Eye (tissue), 1 donor: ENCODE data around the gene ECHS1.

ENCODE experiments used
- DNase-seq: peaks from one replicate; pipeline ENCODE4 v3.0.0-alpha.2; 2015

The ECHS1 gene

DNA sequence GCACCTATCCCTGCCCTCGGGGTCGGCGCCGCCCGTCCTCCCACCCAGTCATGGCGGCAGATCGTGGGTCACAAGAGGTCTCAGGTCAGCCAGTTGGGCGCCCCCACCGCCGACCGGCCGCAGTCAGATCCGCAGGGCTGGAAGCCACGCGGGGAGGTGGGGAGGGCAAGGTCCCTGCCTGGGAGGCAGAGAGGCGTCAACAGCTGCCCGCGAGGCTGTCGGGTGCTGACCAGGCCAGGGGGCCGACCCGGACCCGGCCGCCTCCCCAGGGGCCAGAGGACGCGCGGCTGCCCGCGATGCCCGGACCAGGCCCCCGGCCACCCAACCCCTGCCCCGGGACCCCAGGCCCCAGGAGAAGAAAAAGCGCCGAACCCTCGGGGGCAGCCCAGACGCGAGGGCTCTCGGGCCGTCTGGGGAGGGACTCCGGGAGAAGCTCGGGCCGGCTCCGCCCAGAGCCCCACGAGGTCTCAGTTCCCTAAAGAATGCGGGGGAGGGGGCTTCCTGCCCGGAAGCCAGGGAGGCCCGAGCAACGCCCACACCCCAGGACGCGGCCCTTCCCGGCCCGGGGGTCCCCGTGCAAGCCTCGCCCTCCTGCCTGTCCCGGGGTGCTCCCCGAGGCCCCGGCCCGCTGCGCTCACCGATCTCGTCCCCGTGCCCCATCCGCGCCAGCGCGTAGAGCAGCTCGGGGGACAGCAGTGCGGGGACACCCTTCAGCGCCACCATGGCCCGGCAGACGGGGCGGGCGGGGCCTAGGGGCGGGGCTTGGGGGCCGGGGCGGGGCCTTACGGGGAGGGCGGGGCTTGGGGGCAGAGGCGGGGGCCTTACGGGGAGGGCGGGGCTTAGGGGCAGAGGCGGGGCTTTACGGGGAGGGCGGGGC, 15.6 kb downstream of the ECHS1 start, which contains the start of gene FUOM:
FUOM (minus strand) TSS at position 735 of the 877 bp plus-strand sequence; CDS start at position 723, 12 bp downstream.
- DNase-seq, result peak; percentile 88

DNA sequence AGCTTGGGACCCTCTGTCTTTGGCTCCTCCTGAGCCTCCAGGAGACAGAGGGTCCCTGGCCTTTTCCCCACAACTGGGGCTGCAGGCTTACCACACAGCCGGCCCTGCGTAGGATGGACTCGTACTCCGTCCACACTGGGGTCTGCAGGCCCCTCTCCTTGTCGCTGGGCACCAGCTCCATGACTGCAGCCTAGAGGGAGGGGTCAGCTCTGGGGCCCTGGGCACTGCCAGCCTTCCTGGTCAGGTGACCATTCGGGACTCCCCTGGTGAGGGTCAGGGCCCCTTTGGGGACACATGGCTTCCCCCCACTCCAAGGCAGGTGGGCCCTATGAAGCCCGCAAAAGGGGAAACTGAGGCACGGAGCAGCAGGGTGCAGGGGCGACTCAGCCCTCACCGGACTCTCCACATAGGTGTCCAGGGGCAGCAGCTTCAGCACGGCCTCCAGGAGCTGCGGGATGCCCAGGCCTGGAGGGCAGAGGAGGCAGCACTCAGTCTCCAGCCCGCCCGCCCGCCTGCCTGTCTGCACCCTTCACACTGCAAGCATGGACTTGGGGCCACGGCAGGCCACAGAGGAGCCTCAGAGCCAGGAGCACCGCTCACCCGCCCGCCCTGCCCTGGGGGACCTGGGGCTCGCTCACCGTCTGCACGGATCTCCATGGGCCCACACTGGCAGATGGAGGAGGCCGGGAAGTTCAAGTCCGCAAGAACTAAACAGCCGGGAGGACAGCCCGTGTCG, 16.4 kb downstream of the ECHS1 start:
- no peak for DNase-seq

DNA sequence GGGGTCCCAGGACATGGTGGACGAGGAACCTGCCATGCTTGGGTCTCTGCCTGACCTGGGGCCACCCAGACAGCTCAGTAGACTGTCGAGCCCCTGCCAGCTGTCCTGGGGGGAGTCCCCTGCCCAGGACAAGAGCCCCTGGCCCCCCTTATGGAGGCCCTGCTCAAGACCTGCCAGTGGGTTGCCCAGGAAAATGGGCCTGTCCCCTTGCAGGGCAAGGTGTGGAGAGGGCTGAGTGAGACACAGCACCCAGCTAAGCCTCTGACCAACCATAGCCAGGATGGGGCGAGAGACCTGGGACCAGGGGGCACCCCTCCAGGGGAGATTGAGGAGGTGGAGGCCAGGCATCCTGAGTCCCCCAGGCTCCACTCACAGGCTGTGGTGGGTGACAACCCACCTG, 17.2 kb downstream of the ECHS1 start:
- DNase-seq, result no peak

DNA sequence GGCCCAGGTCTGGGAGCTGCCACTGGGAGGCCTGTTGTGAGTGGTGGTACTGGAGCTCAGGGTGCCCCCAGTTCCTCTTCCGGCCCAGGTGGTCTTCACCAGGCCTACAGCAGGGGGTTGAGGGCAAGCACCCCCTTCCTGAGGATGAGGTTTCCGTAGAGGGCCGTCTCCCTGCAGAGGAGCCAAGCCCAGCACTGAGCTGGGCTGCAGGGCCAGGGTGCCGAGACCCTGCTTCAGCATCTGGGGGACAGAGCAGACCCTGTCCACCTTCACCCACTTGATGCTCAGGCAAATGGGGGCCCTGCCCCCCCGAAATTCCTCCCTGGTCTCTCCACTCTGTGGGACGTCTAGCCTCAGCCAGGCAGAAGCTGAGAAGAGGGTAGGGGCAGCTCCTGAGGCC, 17.9 kb downstream of the ECHS1 start:
- DNase-seq, result no peak

DNA sequence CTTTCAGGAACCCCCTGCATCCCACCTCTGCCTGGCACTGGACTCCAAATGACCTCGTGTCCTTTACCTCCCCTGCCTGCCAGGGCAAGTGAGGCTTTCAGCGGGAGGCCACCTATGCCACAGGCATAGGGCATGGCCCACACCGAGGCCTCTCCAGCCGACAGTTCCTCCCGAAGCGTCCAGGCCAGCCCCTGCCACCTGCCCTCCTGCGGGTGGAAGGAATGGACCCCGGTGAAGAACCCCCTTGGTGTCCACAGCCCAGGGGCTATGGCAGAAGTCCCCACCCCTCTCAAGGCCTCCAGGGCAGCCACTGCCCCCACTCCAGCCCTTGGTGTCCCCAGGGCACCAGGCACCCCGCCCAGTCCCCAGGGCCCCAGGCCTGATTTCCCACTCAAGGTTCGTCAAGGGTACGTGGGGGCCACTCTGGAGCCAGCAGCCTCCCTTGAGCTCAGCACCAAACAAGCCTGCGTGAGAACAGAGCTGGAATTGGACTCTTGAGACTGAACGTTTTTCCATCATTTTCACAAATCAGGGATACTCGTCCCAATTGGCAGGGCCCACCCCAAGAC, 18.4 kb downstream of the ECHS1 start:
- no peak for DNase-seq

DNA sequence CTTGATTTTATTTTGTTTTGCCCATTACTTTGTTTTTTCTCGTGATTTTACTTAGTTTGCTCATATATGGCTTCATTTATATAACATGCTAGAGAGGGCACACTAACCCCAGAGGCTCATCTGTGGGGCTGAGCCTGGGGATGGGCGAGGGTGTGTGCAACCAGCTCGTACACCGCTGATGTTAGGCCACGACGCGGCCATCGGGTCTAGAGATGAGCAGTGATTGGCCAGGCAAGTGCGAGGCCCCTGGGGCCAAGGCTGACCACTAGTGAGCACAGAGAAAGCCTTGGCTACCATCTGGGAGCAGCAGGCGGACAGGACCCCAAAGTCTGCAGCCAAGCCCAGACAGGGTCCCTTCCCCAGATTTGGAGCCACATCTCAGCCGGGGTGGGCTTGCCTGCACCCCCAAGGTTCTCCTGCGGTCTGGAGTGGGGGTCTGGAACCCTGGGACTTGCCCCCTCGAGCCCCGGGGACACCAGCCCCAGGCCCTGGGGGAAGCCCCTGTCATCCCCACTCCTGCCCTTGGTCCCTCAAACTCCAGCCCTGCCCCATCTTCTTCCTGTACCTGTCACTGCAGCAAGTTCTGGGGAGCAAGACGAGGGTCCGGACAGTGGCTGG, 19.1 kb downstream of the ECHS1 start:
- no peak for DNase-seq

DNA sequence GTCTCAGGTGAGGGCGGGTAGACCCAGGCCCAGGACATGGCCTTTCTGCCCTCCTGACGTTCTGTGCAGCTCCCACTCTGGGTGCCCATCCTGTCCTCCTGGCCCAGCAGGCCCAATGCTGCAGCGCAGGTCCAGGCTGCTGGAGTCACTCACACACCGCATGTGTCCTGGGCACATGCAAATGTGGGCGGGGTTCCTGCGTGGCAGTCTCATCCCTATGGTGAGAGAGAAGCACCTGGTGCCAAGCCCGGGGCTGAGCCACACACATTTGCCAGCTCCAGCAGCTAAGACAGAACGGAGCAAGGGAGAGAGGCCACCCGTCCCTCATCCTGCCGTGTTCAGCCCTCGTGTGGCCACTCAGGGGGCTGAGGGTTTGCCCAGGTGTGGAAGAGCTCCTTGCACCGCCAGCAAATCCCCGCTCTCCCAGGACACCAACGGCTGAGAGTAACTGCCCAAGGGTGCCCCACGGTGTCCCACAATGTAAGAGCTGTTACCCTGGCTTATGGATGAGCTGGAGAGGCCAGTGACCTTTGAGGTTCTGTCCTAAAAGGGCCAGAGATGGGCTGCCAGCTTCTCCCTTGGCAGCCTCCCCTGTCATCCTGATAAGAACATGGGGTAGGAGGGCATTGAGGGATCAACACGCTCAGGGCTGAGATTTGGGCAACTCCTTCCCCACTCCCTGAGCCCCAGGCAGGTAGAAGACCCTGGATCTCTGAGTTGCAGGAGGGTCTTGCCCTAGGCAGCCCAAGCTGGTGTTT, 19.8 kb downstream of the ECHS1 start:
- DNase-seq, result no peak

DNA sequence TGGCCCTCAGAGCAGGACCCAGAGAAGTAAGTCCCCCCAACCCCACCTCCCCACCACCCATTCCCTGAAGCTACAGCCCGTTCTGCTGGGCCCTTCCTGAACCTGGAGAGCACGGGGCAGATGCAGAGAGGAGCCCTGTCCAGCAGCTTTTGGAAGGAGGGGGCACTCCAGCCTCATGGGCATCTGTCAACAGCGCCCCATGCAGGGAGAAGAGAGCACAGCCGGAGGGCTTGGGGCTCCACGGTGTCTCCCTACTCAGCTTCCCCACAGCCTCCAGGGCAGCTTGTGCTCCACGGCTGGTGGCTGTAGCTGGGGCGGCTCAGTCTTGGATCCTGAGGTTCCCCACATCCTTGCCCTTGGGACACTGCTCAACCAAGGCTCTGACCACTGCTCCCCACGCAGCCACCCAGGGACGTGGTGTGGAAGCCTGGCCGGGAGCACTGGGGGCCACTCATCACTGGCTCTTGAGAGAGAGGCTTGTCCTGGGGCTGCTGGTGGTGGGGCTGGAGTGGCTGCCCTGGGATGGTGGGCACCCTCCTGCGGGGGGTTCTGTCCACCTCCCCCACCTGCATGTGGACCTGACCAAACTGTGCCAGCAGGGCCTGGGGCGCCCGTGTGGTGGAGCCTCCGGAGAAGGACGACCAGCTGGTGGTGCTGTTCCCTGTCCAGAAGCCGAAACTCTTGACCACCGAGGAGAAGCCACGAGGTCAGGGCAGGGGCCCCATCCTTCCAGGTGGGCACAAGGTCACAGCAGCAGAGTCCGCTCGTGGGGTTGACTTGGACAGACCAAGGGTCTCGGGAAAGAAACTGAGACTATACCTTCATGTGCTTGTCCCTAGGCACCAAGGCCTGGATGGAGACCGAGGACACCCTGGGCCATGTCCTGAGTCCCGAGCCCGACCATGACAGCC, 21.5 kb downstream of the ECHS1 start:
- DNase-seq, result no peak

DNA sequence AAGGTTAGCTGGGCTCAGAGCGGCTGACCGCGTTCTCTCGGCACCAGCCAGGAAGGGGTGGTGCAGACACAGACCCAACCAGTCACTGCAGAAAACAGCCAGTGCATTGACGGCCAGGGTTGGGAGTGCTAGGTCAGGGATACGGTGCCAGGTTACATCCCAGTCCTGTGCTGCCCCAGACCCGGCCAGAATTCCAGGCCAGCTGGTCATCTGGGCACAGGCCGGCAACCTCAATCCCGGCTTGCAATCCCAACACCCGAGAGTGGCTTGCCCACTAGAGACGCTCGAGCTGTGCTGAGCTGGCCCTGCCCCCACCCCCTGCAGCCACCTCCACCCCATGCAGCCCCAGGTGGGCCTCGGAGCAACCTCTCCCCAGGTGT, 22.2 kb downstream of the ECHS1 start:
- no peak for DNase-seq

DNA sequence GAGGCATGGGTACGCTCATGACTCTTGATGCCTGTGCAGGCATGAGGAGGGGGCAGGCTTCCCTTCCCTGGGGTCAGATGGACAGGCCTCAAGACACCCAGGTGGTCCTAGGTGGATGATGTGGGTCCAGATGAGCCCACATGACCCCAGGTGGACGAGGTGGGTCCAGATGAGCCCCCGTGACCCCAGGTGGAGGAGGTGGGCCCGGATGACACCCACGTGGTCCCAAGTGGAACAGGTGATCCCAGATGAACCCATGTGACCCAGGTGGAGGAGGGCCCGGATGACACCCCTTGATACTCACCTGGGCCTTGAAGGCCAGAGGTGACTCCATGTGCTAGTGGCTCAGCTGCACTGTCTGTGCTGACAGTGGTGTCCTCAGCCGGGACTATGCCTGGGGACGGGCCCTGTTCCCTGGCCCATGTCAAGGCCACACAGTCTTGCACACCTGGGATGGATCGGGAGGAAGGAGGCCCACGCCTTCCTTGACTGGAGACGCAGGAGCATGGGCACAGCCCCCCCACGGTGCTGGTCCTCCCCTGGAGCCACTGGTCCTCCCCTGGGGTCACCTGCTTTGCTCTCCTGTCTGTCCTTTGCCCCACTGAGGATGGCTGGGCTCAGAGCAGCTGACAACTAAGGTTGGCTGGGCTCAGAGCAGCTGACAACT, 22.7 kb downstream of the ECHS1 start:
- DNase-seq, result no peak

DNA sequence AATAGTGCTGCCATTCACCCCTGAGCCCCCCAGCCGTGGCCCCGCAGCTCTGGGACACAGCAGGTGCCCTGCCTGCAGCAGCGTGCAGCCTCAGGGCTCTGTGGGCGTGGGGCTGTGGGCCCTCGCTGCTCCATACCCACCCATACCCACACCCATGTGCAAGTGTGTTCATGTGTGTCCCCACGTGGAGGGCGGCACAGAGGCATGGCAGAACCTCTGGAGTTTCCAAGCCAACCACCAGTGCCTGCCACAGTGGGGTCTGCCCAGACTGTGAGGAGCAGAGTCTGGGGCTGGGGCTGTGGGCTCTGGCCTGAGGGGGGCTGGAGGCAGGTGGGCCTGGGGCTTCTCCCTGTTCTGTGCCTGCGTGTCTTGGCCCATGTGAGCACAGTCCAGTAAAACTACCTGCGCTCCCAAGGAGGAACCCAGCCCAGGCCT, 23.6 kb downstream of the ECHS1 start:
- no peak for DNase-seq

DNA sequence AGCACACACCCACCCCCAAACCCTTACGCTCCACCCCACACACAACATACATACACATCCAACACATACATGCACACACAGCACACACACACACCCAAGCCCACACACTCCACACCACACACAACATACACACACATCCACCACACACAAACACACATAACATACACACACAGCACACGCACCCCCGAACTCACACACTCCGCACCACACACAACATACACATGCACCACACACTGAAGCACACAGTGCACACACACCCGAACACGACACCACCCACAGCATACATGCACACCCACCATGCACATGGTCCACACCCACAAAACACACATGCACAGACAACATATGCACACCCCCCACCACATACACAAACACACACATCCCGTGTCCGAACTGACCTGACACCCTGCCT, 24.0 kb downstream of the ECHS1 start:
- no peak for DNase-seq

DNA sequence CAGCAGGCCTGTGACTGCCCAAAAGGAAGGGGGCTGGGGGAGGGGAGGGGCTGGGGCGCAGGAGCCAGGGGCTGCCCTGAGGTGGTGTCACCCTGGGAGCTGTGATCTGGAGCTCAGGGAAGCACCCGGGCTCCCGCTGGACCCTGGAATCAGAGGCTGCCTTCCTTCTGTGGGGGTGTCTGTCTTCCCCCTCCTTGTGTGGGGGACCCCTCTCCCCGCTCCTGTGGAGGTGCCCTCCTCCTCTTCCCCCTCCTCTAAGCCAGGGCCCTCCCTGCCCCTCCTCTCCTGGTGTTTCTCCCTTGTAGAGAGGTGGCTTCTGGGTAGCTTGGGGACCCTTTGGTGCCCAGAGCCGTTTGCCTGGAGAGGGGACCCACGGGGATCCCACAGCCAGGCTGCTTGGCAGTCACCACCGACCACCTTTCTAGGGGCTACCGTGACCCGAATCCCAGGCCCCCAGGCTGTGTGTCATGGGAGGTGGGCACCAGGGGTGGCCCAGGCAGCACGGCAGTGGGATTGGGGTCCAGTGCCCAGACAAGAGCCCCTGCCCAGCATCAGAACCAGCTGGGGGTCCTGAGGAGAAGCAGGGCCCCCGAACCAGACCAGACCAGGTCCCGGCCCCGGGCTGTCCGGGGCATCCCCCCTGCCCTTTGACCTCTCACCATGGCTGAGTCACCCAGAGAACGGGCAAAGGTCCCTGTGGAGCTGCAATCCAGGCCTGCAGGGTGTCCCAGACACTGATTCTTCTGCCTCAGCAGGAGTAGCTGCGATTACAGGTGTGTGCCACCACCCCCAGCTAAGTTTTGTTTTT, 25.2 kb downstream of the ECHS1 start:
- no peak for DNase-seq

DNA sequence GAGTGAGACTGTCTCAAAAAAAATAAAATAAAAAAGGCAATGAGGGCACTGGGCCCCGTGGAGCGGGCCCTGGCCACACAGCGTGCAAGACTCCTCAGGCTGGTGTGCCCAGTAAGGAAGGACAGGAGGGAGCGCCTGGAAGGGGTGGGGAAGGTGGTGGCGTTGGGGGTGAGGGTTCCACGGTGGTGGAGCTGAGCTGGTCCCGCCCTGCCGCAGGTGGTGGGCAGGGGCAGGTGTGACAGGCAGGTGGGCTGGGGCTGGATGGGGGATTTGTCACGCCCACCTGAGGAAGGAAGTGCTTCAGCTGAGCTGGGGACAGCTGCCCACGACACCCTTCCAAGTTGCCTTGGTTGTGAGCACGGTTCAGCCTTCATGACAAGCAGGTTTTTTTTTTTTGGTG, 26.7 kb downstream of the ECHS1 start:
- DNase-seq, result no peak

DNA sequence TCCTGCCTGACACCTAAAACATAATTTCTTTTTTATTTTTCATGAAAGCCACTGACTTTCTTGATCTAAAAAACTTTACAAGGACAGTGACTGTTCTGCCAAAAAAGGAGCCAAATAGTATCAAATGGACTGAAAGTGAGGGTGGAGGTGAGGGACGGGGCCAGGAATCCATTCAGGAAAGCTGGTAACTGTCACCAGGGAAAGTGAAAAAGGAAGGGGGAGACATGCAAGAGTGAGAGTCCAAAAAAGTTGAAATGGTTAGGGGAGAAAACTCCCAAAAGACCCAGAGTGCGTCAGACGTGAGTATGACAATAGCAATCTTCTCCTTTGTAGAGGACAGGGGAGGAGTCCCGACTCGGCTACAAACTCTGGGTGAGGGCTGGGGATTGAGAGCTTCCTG, 28.9 kb downstream of the ECHS1 start:
- DNase-seq, result no peak

DNA sequence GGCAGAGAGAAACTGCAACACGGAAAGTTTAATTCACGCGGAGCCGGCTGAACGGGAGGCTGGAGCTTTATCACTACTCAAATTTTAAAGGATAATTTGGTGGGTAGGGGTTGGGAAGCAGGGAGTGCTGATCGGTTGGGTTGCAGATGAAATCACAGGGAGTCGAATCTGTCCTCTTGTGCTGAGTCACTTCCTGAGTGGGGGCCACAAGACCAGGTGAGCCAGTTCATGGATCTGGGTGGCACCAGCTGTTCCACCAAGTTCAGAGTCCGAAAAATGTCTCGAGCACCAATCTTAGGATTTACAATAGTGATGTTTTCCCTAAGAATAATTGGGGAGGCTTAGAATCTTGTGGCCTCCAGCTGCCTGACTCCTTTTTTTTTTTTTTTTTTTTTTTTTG, 29.6 kb downstream of the ECHS1 start:
- no peak for DNase-seq

DNA sequence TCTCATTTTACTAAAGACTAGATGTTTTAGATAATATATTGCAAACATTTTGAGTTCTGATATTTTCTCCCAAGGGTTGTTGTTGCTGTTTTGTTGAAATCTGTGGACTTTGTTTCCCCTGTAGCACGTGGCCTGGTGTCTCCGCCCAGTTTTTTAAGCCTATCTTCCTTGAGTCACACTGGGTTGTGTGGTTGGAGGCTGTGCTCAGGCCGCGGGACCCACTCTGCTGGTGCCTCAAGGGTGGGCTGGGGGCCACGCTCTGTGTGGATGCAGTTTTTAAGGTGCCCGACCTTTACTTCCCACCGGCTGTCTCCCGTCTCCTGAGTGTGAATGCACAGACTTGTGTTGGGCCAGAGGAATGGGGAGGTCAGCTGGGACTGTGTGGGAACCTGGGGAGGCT, 30.2 kb downstream of the ECHS1 start:
- no peak for DNase-seq

DNA sequence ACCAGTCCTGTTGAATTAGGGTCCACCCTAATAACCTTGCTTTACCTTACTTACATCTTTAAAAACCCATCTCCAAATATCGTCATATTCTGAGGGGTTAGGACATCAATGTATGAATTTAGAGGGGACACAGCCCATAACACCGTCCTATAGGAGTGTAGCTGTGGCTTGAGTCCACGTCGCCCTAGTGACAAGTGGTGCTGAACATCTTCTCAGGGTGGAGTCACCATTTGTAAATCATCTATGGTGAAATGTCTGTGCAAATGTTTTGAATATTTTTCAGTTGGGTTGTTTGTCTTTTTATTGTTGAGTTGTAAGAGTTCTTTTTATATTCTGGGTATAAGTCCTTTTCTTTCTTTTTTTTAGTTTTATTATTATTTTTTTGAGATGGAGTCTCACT, 31.2 kb downstream of the ECHS1 start:
- no peak for DNase-seq

DNA sequence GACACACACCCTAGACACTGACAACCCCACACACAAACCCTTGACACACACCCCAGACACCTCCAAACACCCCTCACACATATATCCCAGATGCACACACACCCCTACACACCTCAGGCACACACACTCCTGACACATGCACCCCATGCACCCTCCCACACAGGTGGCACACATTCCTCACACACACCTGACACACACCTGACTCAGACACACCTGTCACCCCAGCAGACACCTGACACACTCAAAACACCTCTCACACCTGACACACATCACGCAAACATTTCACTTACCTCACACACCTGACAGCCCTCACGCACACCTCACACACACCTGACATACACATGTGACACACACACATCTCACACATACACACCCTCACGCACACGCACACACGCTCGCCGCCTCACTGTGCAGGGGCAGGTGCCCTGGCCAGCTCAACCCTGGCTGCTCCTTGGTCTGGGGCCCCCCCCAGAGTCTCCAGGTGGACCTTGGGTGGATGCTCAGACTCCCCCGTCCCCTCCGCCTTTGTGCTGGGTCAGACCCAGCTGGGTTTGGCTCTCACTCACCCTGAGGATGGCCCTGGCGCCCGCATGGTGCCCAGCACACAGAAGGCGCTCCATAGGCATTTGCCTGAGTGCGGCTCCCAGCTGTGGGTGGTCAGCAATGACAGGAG, 33.3 kb downstream of the ECHS1 start:
- DNase-seq, result no peak
